Ectodermal cell (in vitro differentiated cells): ENCODE measurements around the gene MAP1LC3B.
"Not testable (repeated sequence)": the region's sequence is repeated elsewhere in the genome, so short reads cannot be mapped to it uniquely, and the experiment has no call there.

Experiments
- H3K27ac ChIP-seq: 2 replicates; pipeline ENCODE4 v1.7.0; 2013; ENCODE audit warnings: mild to moderate bottlenecking, low read depth, low read length; ENCODE audit not compliant: insufficient read depth, poor library complexity, severe bottlenecking
- H3K27me3 ChIP-seq: 2 replicates; pipeline ENCODE4 v1.7.0; 2013; ENCODE audit warnings: mild to moderate bottlenecking, low read length; ENCODE audit not compliant: insufficient read depth, control insufficient read depth, poor library complexity, severe bottlenecking
- H3K36me3 ChIP-seq: one replicate; pipeline ENCODE4 v1.7.0; 2013; ENCODE audit warnings: low read length; ENCODE audit not compliant: control insufficient read depth, insufficient read depth
- H3K4me1 ChIP-seq: one replicate; pipeline ENCODE4 v1.7.0; 2013; ENCODE audit warnings: low read length; ENCODE audit not compliant: control insufficient read depth, insufficient read depth
- H3K4me3 ChIP-seq: 2 replicates; pipeline ENCODE4 v1.7.0; 2013; ENCODE audit warnings: low read depth, low read length, control low read depth; ENCODE audit not compliant: insufficient read depth
- H3K9me3 ChIP-seq: 2 replicates; pipeline ENCODE4 v1.7.0; 2013; ENCODE audit warnings: mild to moderate bottlenecking, low read length, moderate library complexity; ENCODE audit not compliant: control insufficient read depth
- WGBS, 2 experiments: methylation state at CpG; one replicate each; pipeline ENCODE4 v1.1.7; 2013; ENCODE audit warnings: missing lambda C conversion rate in 2 of 2; 5-methylcytosine and 5-hydroxymethylcytosine counted together

The MAP1LC3B gene

DNA sequence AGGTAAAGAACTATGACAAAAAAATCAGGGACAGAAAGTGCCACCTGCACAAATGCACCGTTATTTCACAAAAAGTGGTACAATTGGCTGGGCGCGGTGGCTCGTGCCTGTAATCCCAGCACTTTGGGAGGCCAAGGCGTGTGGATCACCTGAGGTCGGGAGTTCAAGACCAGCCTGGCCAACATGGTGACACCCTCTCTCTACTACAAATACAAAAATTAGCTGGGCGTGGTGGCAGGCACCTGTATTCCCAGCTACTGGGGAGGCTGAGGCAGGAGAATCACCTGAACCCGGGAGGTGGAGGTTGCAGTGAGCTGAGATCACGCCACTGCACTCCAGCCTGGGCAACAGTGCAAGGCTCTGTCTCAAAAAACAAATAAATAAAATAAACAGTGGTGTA, 2.2 kb upstream of the MAP1LC3B start:
- H3K36me3 ChIP-seq, H3K4me3 ChIP-seq, H3K27ac ChIP-seq, H3K27me3 ChIP-seq, H3K9me3 ChIP-seq: not testable (repeated sequence)
- WGBS, 2 experiments = 89 to 95% methylated on average over 9 of the region's 9 CpGs
- peaks cover 14% of the 10 kb centered on the region for H3K4me1 ChIP-seq

DNA sequence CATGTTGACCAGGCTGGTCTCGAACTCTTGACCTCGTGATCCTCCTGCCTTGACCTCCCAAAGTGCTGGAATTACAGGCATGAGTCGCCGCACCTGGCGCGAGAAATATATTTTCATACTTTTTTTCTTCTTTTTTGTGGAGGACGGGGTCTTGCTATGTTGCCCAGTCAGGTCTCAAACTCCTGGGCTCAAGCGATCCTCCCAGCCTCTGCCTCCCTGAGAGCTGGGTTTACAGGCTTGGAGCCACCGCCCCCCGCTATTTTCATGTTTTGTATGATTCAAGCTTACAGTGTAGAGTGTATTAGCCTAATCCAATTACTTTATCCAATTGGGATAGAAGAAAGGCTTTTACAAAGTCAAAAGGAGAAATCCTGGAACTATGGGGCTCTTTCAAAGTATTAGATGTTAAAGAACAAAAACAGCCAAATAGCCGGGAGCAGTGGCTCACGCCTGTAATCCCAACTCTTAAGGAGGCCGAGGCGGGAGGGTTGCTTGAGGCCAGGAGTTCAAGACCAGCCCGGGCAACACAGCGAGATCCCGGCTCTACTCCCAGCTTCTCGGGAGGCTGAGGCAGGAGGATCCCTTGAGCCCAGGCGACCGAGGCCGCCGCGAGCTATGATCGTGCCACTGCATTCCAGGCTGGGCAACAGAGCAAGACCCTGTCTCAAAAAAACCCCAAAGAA, 1.4 kb upstream of the MAP1LC3B start:
- H3K36me3 ChIP-seq = no peaks in the 10 kb centered on the region
- peaks cover 14% of the 10 kb centered on the region for H3K4me1 ChIP-seq
- no peak overlapping the region for H3K27ac ChIP-seq
- no peaks in the 10 kb centered on the region for H3K9me3 ChIP-seq
- 94 to 95% methylated on average over 24 of the region's 24 CpGs for WGBS, 2 experiments
- H3K27me3 ChIP-seq = no peaks in the 10 kb centered on the region
- H3K4me3 ChIP-seq = peak overlapping the region; percentile 83

DNA sequence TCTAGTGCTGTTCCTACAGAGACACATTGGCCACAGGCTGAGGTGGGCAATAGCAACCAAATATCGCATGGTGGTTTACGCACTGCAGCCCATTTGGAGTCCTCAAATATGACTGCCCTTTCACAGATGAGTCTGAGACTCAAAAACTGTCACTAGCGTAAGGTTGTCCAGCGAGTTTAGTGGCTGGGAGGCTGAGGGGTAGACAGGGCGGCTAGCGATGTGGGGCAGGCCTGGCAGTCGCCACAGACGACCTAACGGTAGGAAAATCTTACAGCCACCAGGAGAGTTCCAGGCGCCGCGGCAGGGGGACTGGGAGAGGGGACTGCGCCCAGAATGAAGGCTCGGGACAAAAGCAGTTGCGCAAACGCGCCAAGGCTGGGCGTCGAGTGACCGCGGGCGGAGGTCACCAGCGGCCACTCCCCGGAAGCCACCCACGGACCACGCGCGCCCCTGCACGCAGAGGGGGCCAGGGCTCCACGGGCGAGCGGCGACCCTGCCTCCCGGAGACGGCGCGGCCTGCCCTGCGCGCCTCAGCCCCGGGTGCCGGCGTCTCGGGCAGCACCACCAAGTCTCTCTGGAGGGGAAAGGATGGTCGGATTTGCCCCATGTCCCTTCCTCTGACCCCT, 699 bp upstream of the MAP1LC3B start:
- 10% methylated on average over 44 of the region's 44 CpGs for WGBS, 2 experiments
- Histone ChIP-seq H3K4me1 (peaks cover 14% of the 10 kb centered on the region), H3K9me3 (no peaks in the 10 kb centered on the region), H3K4me3 (peak overlapping the region; percentile 83), H3K27ac (peak overlapping the region; percentile 67), H3K36me3 (no peaks in the 10 kb centered on the region), H3K27me3 (no peaks in the 10 kb centered on the region)

DNA sequence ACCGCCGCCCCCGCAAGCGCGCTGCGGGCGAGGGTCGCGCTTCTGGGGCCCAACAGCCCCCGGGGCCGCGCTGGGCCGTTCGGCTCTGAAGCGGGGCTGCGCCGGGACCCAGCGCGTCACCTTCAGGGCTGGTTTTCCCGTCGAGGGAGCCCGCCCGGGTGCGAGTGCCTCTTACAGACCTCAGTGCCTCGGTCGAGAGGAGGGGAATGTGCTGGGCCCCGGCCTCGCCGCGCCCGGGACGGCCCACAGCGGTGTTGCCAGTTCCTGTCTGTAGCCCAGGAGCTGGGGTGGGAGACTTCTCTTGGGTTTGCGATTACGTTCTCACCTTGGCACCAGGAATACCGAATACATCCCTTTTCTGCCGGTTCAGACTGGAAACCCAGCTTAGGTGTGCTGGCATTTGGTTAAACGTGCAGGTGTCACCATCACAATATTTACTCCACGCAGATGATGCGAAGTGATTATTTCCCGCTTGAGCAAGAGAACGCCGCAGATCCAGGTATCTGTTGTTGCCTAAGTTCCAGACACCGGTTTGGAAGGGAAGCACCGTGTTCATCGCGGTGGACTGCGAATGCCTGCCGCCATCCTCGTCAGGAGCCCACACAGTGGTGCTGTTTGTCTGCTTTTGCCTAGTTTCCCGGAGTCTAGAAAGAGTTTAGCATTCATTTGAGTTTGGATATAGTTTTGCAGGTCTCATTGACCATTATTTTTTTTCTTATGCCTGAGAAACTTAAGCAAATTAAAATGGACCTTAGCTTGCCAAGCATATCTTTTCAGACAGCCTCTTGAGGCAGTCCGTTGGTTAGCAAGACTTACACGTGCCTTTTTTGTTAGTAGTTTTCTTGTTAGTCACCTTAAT, 914 bp downstream of the MAP1LC3B start:
- H3K27me3 ChIP-seq = no peaks in the 10 kb centered on the region
- WGBS, 2 experiments = 3% methylated on average over 53 of the region's 53 CpGs
- peak overlapping the region; percentile 83 for H3K4me3 ChIP-seq
- H3K4me1 ChIP-seq = peaks cover 8% of the 10 kb centered on the region
- H3K36me3 ChIP-seq = no peaks in the 10 kb centered on the region
- no peaks in the 10 kb centered on the region for H3K9me3 ChIP-seq
- H3K27ac ChIP-seq = no peak overlapping the region

DNA sequence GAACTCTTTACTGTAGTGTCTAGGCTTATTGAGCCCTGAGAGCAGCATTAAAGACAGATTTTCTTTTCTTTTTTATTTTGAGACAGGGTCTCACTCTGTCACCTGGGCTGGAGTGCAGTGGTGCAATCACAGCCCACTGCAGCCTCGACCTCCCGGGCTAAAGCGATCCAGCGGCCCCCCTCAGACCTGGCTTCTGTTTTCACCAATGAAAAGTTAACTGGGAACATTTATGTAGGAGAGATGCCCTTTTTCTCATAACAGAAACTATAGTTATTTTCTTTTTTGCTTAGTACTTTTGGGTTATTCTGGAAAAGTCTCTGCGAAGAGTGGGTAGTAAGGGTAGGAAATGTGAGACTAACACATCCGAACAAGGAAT, 1.5 kb downstream of the MAP1LC3B start:
- 84 to 90% methylated on average over 6 of the region's 6 CpGs for WGBS, 2 experiments

DNA sequence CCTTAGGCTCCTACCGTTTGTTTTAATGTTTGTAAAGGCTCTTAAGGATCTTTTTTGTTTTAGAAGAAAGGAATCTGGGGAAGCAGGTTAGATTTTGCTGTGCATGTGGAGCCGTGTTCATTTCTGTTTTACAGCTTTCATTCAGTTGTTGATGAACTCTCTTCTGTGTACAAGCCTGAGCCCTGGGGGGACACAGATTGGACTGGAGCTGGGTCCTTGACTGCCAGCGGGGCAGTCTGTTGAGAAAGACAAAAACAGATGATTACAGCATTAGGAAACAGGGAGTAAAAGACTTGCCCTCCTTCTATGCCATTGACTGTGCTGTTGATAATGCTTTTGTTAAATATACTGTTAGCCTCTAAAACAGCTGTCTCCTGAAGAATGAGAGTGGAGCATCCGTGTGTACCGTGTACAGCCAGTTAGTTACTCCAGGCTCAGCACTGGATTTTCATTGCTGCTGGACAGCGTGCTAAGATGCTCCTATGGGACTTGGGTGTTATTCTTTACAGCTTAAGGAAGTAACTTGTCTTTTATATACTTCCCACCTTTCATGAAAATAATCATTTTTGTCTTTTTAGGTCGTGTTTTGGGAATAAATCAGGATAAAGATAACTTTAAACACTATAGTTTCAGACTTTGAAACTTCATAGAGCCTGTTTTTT, 3.2 kb downstream of the MAP1LC3B start:
- H3K4me1 ChIP-seq = peaks cover 8% of the 10 kb centered on the region
- H3K4me3 ChIP-seq = no peak overlapping the region
- H3K27me3 ChIP-seq = no peaks in the 10 kb centered on the region
- H3K27ac ChIP-seq = no peak overlapping the region
- H3K9me3 ChIP-seq = no peaks in the 10 kb centered on the region
- H3K36me3 ChIP-seq = peaks cover 9% of the 10 kb centered on the region
- WGBS, 2 experiments = 91 to 95% methylated on average over 6 to 7 of the region's 7 CpGs

More for the DNA sequence above, 1.5 kb downstream of the MAP1LC3B start:
- H3K36me3 ChIP-seq = peaks cover under 1% of the 10 kb centered on the region
- peaks cover 8% of the 10 kb centered on the region for H3K4me1 ChIP-seq
- peak overlapping the region; percentile 83 for H3K4me3 ChIP-seq
- H3K27me3 ChIP-seq = no peaks in the 10 kb centered on the region
- H3K9me3 ChIP-seq = no peaks in the 10 kb centered on the region
- H3K27ac ChIP-seq = no peak overlapping the region

DNA sequence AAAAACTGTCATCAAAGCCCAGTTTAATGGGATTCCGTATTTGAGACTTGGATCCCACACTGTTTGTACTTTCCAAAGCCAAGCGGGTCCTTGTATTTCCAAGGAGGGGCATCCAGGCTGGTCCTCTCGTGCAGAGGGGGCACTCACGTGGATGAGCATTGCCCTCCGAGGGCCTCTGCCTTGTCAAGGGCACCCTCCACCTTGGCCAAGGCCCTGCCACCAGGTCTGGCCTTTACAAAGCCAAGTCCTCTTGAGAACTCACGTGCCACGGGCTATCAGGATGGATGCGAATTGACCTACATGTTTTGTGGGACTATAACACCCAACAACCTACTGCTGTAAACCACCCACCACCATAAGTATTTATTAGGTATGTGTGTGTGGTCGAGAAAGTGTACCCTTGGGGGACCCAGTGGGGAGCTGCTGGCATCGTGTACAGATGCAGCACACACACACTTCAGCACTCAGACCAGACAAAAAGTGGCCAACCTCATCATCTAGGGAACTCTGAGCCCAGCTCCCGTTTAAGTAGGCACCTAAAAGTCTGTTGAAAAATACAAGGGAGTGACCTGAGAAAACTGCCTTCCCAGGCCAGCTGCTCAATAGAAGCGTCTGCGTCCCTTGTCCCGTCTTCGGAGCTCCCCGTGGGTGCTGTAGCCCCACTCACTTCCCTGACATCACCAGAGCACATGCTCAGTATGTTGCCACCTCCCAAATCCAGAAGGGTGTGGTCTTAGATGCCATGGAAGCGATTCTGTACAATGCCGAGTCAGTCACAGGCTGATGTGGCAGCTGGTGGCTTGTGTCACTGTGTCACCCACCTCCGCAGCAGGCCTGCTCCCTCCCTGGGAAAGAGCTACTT, 12.9 kb downstream of the MAP1LC3B start:
- 95 to 96% methylated on average over 18 of the region's 19 CpGs for WGBS, 2 experiments
- H3K36me3 ChIP-seq = peaks cover 24% of the 10 kb centered on the region

DNA sequence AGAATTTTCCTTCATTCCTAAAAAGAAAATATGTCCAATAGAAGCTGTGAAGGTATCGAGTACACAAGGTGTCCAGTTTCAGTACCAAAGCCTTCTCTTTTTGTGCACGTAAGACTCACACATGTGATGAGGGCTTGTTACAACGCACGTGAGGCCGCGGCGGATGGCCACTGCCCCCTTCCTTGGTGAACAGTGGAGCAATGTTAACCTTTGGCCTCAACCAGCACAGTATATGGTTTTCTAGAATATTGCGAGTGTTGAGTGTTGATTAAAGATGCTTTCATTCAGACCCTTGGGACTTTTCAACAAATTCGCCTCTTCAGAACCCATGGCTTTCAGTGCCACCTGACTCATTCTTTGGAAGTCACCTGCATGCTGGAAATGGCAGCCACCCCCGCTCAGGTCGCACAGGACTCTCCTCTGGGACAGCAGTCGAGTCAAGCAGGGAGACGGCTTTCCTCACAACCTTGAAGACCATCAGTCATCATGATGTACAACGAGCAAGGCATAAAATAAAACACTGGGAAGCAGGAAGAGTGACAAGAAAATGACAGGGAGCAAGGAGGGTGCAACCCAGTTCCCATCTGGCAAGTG, 14.5 kb downstream of the MAP1LC3B start:
- WGBS, 2 experiments = 96% methylated on average over 14 of the region's 14 CpGs
- no peak overlapping the region for H3K27ac ChIP-seq
- no peaks in the 10 kb centered on the region for H3K27me3 ChIP-seq
- H3K4me3 ChIP-seq = no peak overlapping the region
- H3K4me1 ChIP-seq = no peaks in the 10 kb centered on the region
- H3K9me3 ChIP-seq = no peaks in the 10 kb centered on the region
- H3K36me3 ChIP-seq = peaks cover 24% of the 10 kb centered on the region

More for the DNA sequence above, 12.9 kb downstream of the MAP1LC3B start:
- H3K4me1 ChIP-seq = no peaks in the 10 kb centered on the region
- no peaks in the 10 kb centered on the region for H3K9me3 ChIP-seq
- no peak overlapping the region for H3K27ac ChIP-seq
- no peaks in the 10 kb centered on the region for H3K27me3 ChIP-seq
- H3K4me3 ChIP-seq = no peak overlapping the region

DNA sequence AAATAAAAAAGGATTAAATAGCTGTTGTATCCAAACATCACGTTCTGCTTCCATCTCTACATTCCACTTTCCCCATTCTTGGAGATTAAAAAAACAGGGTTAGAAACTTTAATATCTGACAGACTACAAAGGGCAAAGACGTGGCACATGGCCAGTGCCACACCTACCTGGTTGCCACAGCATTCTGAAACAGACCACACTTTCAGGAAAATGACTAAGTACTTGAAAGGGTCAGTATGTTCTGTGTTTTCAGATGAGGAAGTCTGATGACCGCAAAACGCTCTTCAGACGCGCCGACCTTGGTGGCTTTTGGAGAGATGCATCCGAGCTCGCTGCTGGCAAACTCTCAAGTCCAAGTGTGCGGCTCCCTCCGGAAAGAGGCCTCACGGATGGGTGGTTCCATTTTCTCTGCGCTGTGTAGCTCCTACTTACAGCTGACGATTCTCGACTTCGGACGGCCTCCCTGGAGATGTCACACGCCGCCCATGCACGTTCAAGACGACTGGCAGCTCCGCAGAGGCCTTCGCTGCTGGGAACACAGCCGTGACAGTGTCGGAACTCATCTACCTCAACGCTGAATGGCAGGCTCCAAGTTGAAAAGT, 15.5 kb downstream of the MAP1LC3B start:
- WGBS, 2 experiments = 95 to 97% methylated on average over 26 of the region's 26 CpGs
- no peak overlapping the region for H3K4me3 ChIP-seq
- no peak overlapping the region for H3K27ac ChIP-seq
- no peaks in the 10 kb centered on the region for H3K4me1 ChIP-seq
- no peaks in the 10 kb centered on the region for H3K9me3 ChIP-seq
- H3K36me3 ChIP-seq = peaks cover 32% of the 10 kb centered on the region
- H3K27me3 ChIP-seq = no peaks in the 10 kb centered on the region
